HepG2 (cell line): Measurements from ENCODE around the gene ARFGEF3. TPM values are rescaled to one million over a fixed set of nuclear protein-coding genes. Genes with fewer than 3 reads are reported as not detected.

Experiments
- ATAC-seq: fragments of 200-7000 bp; cut with Tn5 transposase; 3 replicates; pipeline ENCODE4 v1.9.1; 2020; ENCODE audit warnings: mild to moderate bottlenecking, moderate library complexity
- BruUV-seq: library from RNA; stranded (reverse); fragments of 400-500 nt; replicated peaks from 2 replicates; lab custom pipeline; 2021; lab: Mats Ljungman, UMichigan
- CTCF ChIA-PET: fragments of 300-600 bp; formaldehyde crosslinking; extraction: SDS; loops from one replicate; lab custom pipeline; 2021; ENCODE audit warnings: low total read pairs, inconsistent platforms, low intra/inter-chr PET ratio; lab: Yijun Ruan, JAX
- POLR2A ChIA-PET: fragments of 350-600 bp; sonication (Branson Sonifier 250); formaldehyde crosslinking; loops from one replicate; lab custom pipeline; 2020; ENCODE audit warnings: antibody characterized with exemption, inconsistent platforms; lab: Yijun Ruan, JAX
- DNase-seq: peaks from one replicate; pipeline ENCODE4 v3.0.0-alpha.2; 2015; ENCODE audit warnings: low spot score
- FAIRE-seq: peaks from 3 replicates; lab custom pipeline; 2011; peaks lifted over from hg19 to GRCh38; lab: Jason Lieb, UNC
- H2AFZ ChIP-seq: one replicate; pipeline ENCODE4 v1.6.1; 2011; ENCODE audit warnings: low read length, inconsistent platforms
- H3K27ac ChIP-seq: fragments of 300-600 bp; 3 replicates; pipeline ENCODE4 v1.8.0; 2011; ENCODE audit warnings: mixed run types, mild to moderate bottlenecking, mixed read lengths, low read length, inconsistent platforms; ENCODE audit not compliant: insufficient read depth; ENCODE audit errors: extremely low read length
- H3K27me3 ChIP-seq, 2 experiments: fragments of 200-600 bp in 1 of 2; 2 replicates in 1 of 2; 3 replicates in 1 of 2; pipeline versions ENCODE4 v1.6.0 to v1.8.0; 2011; ENCODE audit warnings: low read length in 2 of 2, mild to moderate bottlenecking in 2 of 2, moderate library complexity in 2 of 2, inconsistent platforms in 1 of 2; ENCODE audit not compliant: insufficient read depth in 2 of 2, control insufficient read depth in 1 of 2
- H3K36me3 ChIP-seq, 2 experiments: fragments of 200-600 bp in 1 of 2; replicated peaks in 1 of 2; 2 replicates in 1 of 2; 3 replicates in 1 of 2; pipeline versions ENCODE4 v1.5.1 to v1.8.0; 2011; ENCODE audit warnings: low read length in 2 of 2, inconsistent platforms in 1 of 2; ENCODE audit not compliant: insufficient read depth in 2 of 2, control insufficient read depth in 1 of 2
- H3K4me1 ChIP-seq: 2 replicates; pipeline ENCODE4 v1.5.1; 2012; ENCODE audit warnings: low read length, inconsistent platforms; ENCODE audit not compliant: insufficient read depth
- H3K4me2 ChIP-seq: 2 replicates; pipeline ENCODE4 v1.6.0; 2011; ENCODE audit warnings: low read depth, low read length, inconsistent platforms
- H3K4me3 ChIP-seq, 3 experiments: fragments of 200-600 bp in 1 of 3; sonication (generic), shearing (Covaris generic) in 1 of 3; replicated peaks in 1 of 3; 2 replicates each; pipeline ENCODE4 v1.5.1; 2011 to 2016; ENCODE audit warnings: low read length in 3 of 3, inconsistent platforms in 2 of 3, low read depth in 2 of 3, mild to moderate bottlenecking in 2 of 3, control low read depth in 1 of 3, mixed read lengths in 1 of 3; ENCODE audit not compliant: insufficient read depth in 1 of 3
- H3K79me2 ChIP-seq: one replicate; pipeline ENCODE4 v1.6.1; 2011; ENCODE audit warnings: low read length, inconsistent platforms; ENCODE audit not compliant: insufficient read depth
- H3K9ac ChIP-seq: 2 replicates; pipeline ENCODE4 v1.6.0; 2011; ENCODE audit warnings: mild to moderate bottlenecking, low read depth, low read length, inconsistent platforms; ENCODE audit not compliant: insufficient read depth
- H3K9me3 ChIP-seq: 2 replicates; pipeline ENCODE4 v1.5.1; 2012; ENCODE audit warnings: mild to moderate bottlenecking, low read length
- H4K20me1 ChIP-seq: 2 replicates; pipeline ENCODE4 v1.6.0; 2011; ENCODE audit warnings: inconsistent platforms, mild to moderate bottlenecking, low read length, moderate library complexity; ENCODE audit not compliant: insufficient read depth
- ATM ChIP-seq: fragments of 450-650 bp; IDR thresholded peaks from 2 replicates; pipeline ENCODE4 v1.7.1; 2017; ENCODE audit warnings: mild to moderate bottlenecking, borderline replicate concordance
- CENPX ChIP-seq: sonication (generic); formaldehyde crosslinking; IDR thresholded peaks from 2 replicates; pipeline ENCODE4 v1.9.0; 2021; ENCODE audit warnings: mild to moderate bottlenecking, missing genetic modification reagents, moderate library complexity
- DRAP1 ChIP-seq: IDR thresholded peaks from 2 replicates; pipeline ENCODE4 v1.6.1; 2016; ENCODE audit warnings: missing genetic modification reagents, missing compliant biosample characterization
- EP300 ChIP-seq, 3 experiments: sonication (generic) in 1 of 3; formaldehyde crosslinking in 1 of 3; IDR thresholded peaks; 2 replicates each; pipeline versions ENCODE4 v1.5.1 to v1.6.1; 2011 to 2020; ENCODE audit warnings: low read depth in 2 of 3, low read length in 2 of 3, borderline replicate concordance in 1 of 3, improper control_type of control experiment in 1 of 3, mild to moderate bottlenecking in 1 of 3, missing genetic modification reagents in 1 of 3, moderate library complexity in 1 of 3
- GPN1 ChIP-seq: sonication (generic); formaldehyde crosslinking; IDR thresholded peaks from 2 replicates; pipeline ENCODE4 v1.5.1; 2020; ENCODE audit warnings: missing genetic modification reagents, borderline replicate concordance
- PHB2 ChIP-seq: fragments of 450-650 bp; IDR thresholded peaks from 2 replicates; pipeline ENCODE4 v1.6.1; 2018; ENCODE audit not compliant: partially characterized antibody
- RCOR2 ChIP-seq: IDR thresholded peaks from 2 replicates; pipeline ENCODE4 v1.6.1; 2016; ENCODE audit warnings: missing biosample characterization, missing genetic modification reagents
- TMF1 ChIP-seq: sonication (generic); formaldehyde crosslinking; IDR thresholded peaks from 2 replicates; pipeline ENCODE4 v1.8.1; 2022; ENCODE audit warnings: low read depth, missing genetic modification reagents
- ZBTB20 ChIP-seq: sonication (generic); formaldehyde crosslinking; IDR thresholded peaks from 2 replicates; pipeline ENCODE4 v1.8.1; 2023; ENCODE audit warnings: missing genetic modification reagents, low read depth, mild to moderate bottlenecking, borderline replicate concordance
- ZBTB43 ChIP-seq: sonication (generic); formaldehyde crosslinking; conservative IDR thresholded peaks from 2 replicates; pipeline ENCODE4 v1.4.0; 2020; ENCODE audit warnings: missing genetic modification reagents
- ZEB1 ChIP-seq: IDR thresholded peaks from 2 replicates; pipeline ENCODE4 v1.6.1; 2012; ENCODE audit warnings: mild to moderate bottlenecking, low read depth, inconsistent platforms; ENCODE audit not compliant: insufficient replicate concordance
- ZGPAT ChIP-seq: IDR thresholded peaks from 2 replicates; pipeline ENCODE4 v1.6.1; 2016; ENCODE audit warnings: mild to moderate bottlenecking
- ZMYM3 ChIP-seq: sonication (generic); formaldehyde crosslinking; IDR thresholded peaks from 2 replicates; pipeline ENCODE4 v1.5.1; 2020; ENCODE audit warnings: mild to moderate bottlenecking, missing genetic modification reagents
- ZNF441 ChIP-seq: sonication (generic); formaldehyde crosslinking; IDR thresholded peaks from 2 replicates; pipeline ENCODE4 v1.7.0; 2021; ENCODE audit warnings: missing genetic modification reagents, borderline replicate concordance
- ZNF547 ChIP-seq: sonication (generic); formaldehyde crosslinking; IDR thresholded peaks from 2 replicates; pipeline ENCODE4 v1.5.1; 2020; ENCODE audit warnings: mild to moderate bottlenecking, missing genetic modification reagents
- ZNF574 ChIP-seq: sonication (generic); formaldehyde crosslinking; IDR thresholded peaks from 2 replicates; pipeline ENCODE4 v1.4.0; 2020; ENCODE audit warnings: missing genetic modification reagents
- ZNF850 ChIP-seq: sonication (generic); formaldehyde crosslinking; conservative IDR thresholded peaks from 2 replicates; pipeline ENCODE4 v1.9.0; 2021; ENCODE audit warnings: mild to moderate bottlenecking, missing genetic modification reagents
- WGBS: methylation state at CpG from one replicate; pipeline ENCODE4 v1.1.6; 2017; ENCODE audit warnings: low lambda C conversion rate; 5-methylcytosine and 5-hydroxymethylcytosine counted together
- in situ Hi-C: cut with HindIII; loops from 2 replicates; pipeline ENCODE4 v1.10.0; 2017; ENCODE audit warnings: low pct_unique_long_range_greater_than_20kb; ENCODE audit not compliant: extremely low pct_ligation_motif_present
- intact Hi-C: fragments of 100-400 bp; cut with micrococcal nuclease; formaldehyde crosslinking; loops from one replicate; pipeline ENCODE4 v1.10.0; 2022; ENCODE audit not compliant: unreplicated experiment
- polyA plus RNA-seq, 8 experiments: library from polyadenylated mRNA; depleted of rRNA in 3 of 8; stranded (reverse) in 7 of 8; unstranded in 1 of 8; fragments of >200 nt; fragmentation: Illumina TruSeq in 4 of 8; extraction: Trizol in 4 of 8; gene quantifications; 2 replicates each; pipeline versions ENCODE4 v1.2.1 to v1.2.3, GENCODE V29; 2011 to 2016; ENCODE audit warnings: low read depth in 4 of 8, missing spikeins in 1 of 8, mixed read lengths in 1 of 8; ENCODE audit not compliant: insufficient read depth in 1 of 8
- total RNA-seq, 5 experiments: library from RNA; depleted of rRNA; stranded (reverse); fragments of >200 nt; fragmentation: Illumina TruSeq; extraction: Trizol; gene quantifications; 2 replicates each; pipeline ENCODE4 v1.2.3, GENCODE V29; 2016; ENCODE audit warnings: low read depth in 1 of 5

ARFGEF3 gene
- total and polyA plus RNA-seq, 2 of the 13 experiments (the other 11 are each of a cell fraction or from before 2014, with no cell fraction given), result 0.60 to 2.6 TPM

- TF ChIP-seq ZEB1 (no peak), ZBTB43 (CRISPR knock-in tag) (no peak), GPN1 (CRISPR knock-in tag) (no peak), ZMYM3 (CRISPR knock-in tag) (no peak), DRAP1 (CRISPR knock-in tag) (no peak), PHB2 (no peak), RCOR2 (CRISPR knock-in tag) (no peak), ZNF441 (CRISPR knock-in tag) (no peak), ATM (no peak), ZBTB20 (no peak), ZGPAT (no peak), ZNF574 (CRISPR knock-in tag) (no peak), ZNF850 (CRISPR knock-in tag) (no peak), CENPX (CRISPR knock-in tag) (no peak), EP300 (IDR thresholded peaks at IDR 0.05; ENCODE audit: low read depth in 2 of 2, low read length in 2 of 2) (no peak), EP300 (CRISPR knock-in tag; IDR thresholded peaks at IDR 0.05; ENCODE audit: borderline replicate concordance) (no peak), ZNF547 (CRISPR knock-in tag) (no peak), TMF1 (CRISPR knock-in tag) (no peak)
- ChIA-PET POLR2A (no interaction called here), CTCF (no interaction called here)
- Histone ChIP-seq H3K4me3 (no peak overlapping the region), H3K4me1 (no peaks in the 10 kb centered on the region), H3K4me2 (no peak overlapping the region), H3K27ac (no peak overlapping the region), H3K9ac (no peak overlapping the region), H3K36me3 (no peaks in the 10 kb centered on the region), H2AFZ (no peak overlapping the region), H3K27me3 (no peaks in the 10 kb centered on the region; a peak in 1 of 5 replicates), H3K9me3 (no peaks in the 10 kb centered on the region), H3K79me2 (no peaks in the 10 kb centered on the region), H4K20me1 (no peaks in the 10 kb centered on the region)
- FAIRE-seq (no peak), DNase-seq (no peak), ATAC-seq (no peak)
- intact Hi-C loops (no loop called here), in situ Hi-C loops (no loop called here)
- WGBS, result 67% methylated on average over 2 of the region's 2 CpGs
- no TSS peak for BruUV-seq
Observed at GRCh38 chr6:138331984-138332383, 170.2 kb downstream of the ARFGEF3 start.
